Muscle layer of colon (tissue), 2 donors: ENCODE measurements around the gene STRADB.
"Not testable (repeated sequence)": the region's sequence is repeated elsewhere in the genome, so short reads cannot be mapped to it uniquely, and the experiment has no call there.

ENCODE experiments used
- H3K27ac ChIP-seq: one replicate; pipeline ENCODE4 v1.7.0; 2013; ENCODE audit warnings: low read depth, mild to moderate bottlenecking, low read length, moderate library complexity
- H3K27me3 ChIP-seq, 2 donors: one replicate each; pipeline ENCODE4 v1.7.0; 2013; ENCODE audit warnings: low read length in 2 of 2, mild to moderate bottlenecking in 2 of 2; ENCODE audit not compliant: insufficient read depth in 2 of 2, control insufficient read depth in 1 of 2
- H3K36me3 ChIP-seq: one replicate; pipeline ENCODE4 v1.7.0; 2013; ENCODE audit warnings: mild to moderate bottlenecking, low read length; ENCODE audit not compliant: insufficient read depth
- H3K4me1 ChIP-seq: one replicate; pipeline ENCODE4 v1.7.0; 2013; ENCODE audit warnings: mild to moderate bottlenecking, low read length; ENCODE audit not compliant: insufficient read depth
- H3K4me3 ChIP-seq, 2 donors: one replicate each; pipeline ENCODE4 v1.7.0; 2013; ENCODE audit warnings: low read length in 2 of 2, low read depth in 1 of 2, mild to moderate bottlenecking in 1 of 2, moderate library complexity in 1 of 2
- H3K9ac ChIP-seq: one replicate; pipeline ENCODE4 v1.7.0; 2013; ENCODE audit warnings: low read length
- H3K9me3 ChIP-seq: one replicate; pipeline ENCODE4 v1.7.0; 2013; ENCODE audit warnings: mild to moderate bottlenecking, low read length
- donor health status: abdominal sarcoma.
- donor health status: Adenocarcinoma of cecum.

The STRADB gene

GRCh38 chr2:201471732-201472393, 20.3 kb downstream of the STRADB start:
- H3K36me3 ChIP-seq: peaks cover 52% of the 10 kb centered on the region
- no peak overlapping the region for H3K27ac ChIP-seq
- no peak overlapping the region for H3K9ac ChIP-seq
- H3K4me3 ChIP-seq: no peak overlapping the region
- no peaks in the 10 kb centered on the region for H3K4me1 ChIP-seq
- H3K27me3 ChIP-seq: no peaks in the 10 kb centered on the region
- no peaks in the 10 kb centered on the region for H3K9me3 ChIP-seq

DNA sequence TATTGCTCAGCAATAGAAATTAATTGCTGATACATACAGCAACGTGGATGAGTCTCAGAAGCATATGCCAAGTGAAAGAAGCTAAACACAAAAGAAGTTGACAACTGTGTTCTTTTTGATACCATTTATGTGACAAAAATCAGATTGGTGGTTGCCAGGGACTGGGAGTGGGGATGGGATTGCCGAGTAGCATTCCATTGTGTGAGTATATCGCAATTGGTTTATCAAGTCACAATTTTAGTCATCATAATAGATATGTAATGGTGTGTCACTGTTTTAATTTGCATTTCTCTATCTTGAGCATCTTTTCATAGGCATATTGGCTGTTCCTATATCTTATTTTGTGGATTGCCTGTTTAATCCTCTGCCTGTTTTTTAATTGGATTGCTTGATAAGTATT, 20.9 kb downstream of the STRADB start:
- H3K4me1 ChIP-seq: no peaks in the 10 kb centered on the region
- H3K36me3 ChIP-seq: peaks cover 53% of the 10 kb centered on the region
- no peaks in the 10 kb centered on the region for H3K9me3 ChIP-seq
- no peak overlapping the region for H3K4me3 ChIP-seq
- no peak overlapping the region for H3K9ac ChIP-seq
- no peaks in the 10 kb centered on the region for H3K27me3 ChIP-seq
- H3K27ac ChIP-seq: no peak overlapping the region

- H3K27ac ChIP-seq: no peak overlapping the region
- H3K27me3 ChIP-seq: no peaks in the 10 kb centered on the region
- H3K9me3 ChIP-seq: no peaks in the 10 kb centered on the region
- H3K4me1 ChIP-seq: no peaks in the 10 kb centered on the region
- no peak overlapping the region for H3K4me3 ChIP-seq
- H3K36me3 ChIP-seq: peaks cover 17% of the 10 kb centered on the region
- H3K9ac ChIP-seq: no peak overlapping the region
Measured at GRCh38 chr2:201482543-201482942, 31.0 kb downstream of the STRADB start.

DNA sequence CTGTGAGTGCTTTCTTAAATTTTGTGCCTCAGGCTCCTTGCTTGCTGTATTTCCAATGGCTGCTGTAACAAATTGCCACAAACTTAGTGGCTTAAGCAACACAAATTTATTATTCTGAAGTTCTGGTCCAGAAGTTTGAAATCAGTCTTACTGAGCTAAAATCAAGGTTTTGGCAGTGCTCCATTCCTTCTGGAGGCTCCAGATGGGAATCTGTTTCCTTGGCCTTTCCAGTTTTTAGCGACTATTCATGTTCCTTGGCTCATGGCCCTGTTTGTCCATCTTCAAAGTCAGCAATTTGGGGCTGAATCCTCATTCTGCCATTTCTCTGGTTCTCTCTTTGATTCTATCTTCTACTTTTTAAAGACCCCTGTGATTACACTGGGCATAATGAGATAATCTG, 31.8 kb downstream of the STRADB start:
- Histone ChIP-seq H3K36me3 (peaks cover 9% of the 10 kb centered on the region), H3K9me3 (no peaks in the 10 kb centered on the region), H3K27me3 (no peaks in the 10 kb centered on the region), H3K27ac (no peak overlapping the region), H3K9ac (no peak overlapping the region), H3K4me3 (no peak overlapping the region), H3K4me1 (no peaks in the 10 kb centered on the region)

DNA sequence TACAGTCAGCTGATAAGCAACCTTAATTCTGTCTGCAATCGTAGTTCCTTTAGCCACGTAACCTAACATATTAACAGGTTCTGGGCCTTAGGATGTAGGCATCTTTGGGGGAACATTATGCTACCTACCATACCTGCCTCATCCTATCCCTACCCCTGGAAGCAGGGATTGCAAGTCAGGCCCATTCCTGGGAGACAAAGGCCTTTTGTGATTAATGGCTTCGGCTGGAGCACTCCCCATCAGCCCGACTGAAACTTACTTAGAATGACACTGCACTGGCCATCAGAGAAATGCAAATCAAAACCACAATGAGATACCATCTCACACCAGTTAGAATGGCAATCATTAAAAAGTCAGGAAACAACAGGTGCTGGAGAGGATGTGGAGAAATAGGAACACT, 32.2 kb downstream of the STRADB start:
- not testable (repeated sequence) for H3K9ac ChIP-seq, H3K27me3 ChIP-seq, H3K9me3 ChIP-seq, H3K4me3 ChIP-seq, H3K36me3 ChIP-seq, H3K4me1 ChIP-seq, H3K27ac ChIP-seq

DNA sequence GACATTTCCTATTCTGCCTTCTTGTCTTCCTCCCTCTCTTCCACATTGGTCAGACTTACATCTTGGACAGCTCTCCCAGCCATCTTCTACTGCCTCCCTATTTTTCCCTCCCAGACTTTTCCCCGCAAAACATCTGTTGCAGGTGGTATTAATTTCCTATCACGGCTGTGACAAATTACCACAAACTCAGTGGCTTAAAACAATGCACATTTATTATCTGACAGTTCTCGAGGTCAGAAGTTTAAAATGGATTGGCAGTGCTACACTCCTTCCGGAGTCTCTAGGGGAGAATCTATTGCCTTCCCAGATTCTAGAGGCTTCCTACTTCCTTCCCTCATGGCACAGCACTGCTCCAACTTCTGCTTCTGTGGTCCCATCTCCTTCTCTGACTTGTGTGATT, 33.3 kb downstream of the STRADB start:
- Histone ChIP-seq H3K9ac (no peak overlapping the region), H3K27me3 (no peaks in the 10 kb centered on the region), H3K9me3 (no peaks in the 10 kb centered on the region), H3K4me1 (no peaks in the 10 kb centered on the region), H3K36me3 (no peaks in the 10 kb centered on the region), H3K27ac (no peak overlapping the region), H3K4me3 (no peak overlapping the region)

GRCh38 chr2:201490291-201490690, 38.8 kb downstream of the STRADB start:
- Histone ChIP-seq H3K4me3 (no peak overlapping the region), H3K27me3 (no peaks in the 10 kb centered on the region), H3K9me3 (no peaks in the 10 kb centered on the region), H3K4me1 (no peaks in the 10 kb centered on the region), H3K36me3 (no peaks in the 10 kb centered on the region), H3K27ac (no peak overlapping the region), H3K9ac (no peak overlapping the region)

- no peaks in the 10 kb centered on the region for H3K4me1 ChIP-seq
- H3K9ac ChIP-seq: no peak overlapping the region
- no peaks in the 10 kb centered on the region for H3K36me3 ChIP-seq
- no peak overlapping the region for H3K27ac ChIP-seq
- H3K4me3 ChIP-seq: no peak overlapping the region
- no peaks in the 10 kb centered on the region for H3K9me3 ChIP-seq
- no peaks in the 10 kb centered on the region for H3K27me3 ChIP-seq
Measured at GRCh38 chr2:201496785-201497184, 45.2 kb downstream of the STRADB start.

DNA sequence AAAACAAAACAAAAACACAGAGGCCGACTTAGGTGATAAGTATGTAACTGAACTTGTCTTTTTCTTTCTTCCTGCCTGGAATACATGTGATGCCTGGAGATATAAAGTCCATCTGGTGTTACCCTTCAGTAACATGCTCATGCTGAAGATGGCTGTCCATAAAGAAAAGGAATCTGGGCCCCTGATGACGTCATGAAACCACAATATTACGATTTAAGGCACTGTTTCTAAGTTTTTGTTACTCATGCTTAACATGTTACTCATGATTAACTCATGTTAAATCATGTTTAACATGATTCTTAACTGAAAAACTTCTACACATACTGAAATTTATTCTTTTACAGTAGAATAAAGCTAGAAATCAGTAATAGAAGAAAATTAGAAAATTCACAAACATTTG, 49.0 kb downstream of the STRADB start:
- H3K9ac ChIP-seq: no peak overlapping the region
- no peaks in the 10 kb centered on the region for H3K27me3 ChIP-seq
- H3K9me3 ChIP-seq: no peaks in the 10 kb centered on the region
- H3K4me3 ChIP-seq: no peak overlapping the region
- no peak overlapping the region for H3K27ac ChIP-seq
- H3K36me3 ChIP-seq: no peaks in the 10 kb centered on the region
- no peaks in the 10 kb centered on the region for H3K4me1 ChIP-seq

DNA sequence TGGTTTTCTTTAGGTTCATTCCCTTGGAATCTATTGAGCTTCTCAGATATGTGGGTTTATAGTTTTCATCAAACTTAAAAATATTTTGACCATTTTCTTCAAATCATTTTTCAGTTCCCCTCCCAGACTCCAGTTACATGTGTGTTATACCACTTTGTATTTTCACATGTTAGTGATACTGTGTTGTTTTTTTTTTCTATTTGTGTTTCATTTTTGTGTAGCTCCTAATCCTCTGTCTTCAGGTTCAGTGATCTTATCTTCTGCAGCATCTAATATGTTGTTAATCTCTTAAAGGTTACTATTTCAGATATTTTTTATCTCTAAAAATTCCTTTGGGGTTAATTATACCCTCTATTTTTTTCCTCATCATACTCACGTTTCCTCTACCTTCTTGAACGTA, 51.2 kb downstream of the STRADB start:
- H3K9ac ChIP-seq: no peak overlapping the region
- H3K4me1 ChIP-seq: no peaks in the 10 kb centered on the region

DNA sequence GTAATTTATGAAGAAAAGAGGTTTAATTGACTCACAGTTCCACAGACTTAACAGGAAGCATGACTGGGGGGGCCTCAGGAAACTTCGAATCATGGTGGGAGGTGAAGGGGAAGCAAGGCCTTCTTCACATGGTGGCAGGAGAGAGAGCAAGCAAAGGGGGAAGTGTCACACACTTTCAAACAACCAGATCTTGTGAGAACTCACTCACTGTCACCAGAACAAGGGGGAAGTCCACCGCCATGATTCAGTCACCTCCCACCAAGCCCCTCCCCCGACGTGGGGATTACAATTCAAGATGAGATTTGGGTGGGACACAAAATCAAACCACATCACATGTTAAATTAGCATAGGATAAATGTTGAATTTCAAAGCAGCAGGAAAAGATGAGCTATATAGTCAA, 56.2 kb downstream of the STRADB start:
- Histone ChIP-seq H3K9me3 (no peaks in the 10 kb centered on the region), H3K9ac (no peak overlapping the region)

More for the DNA sequence above, 51.2 kb downstream of the STRADB start:
- Histone ChIP-seq H3K4me3 (no peak overlapping the region), H3K27ac (no peak overlapping the region), H3K9me3 (no peaks in the 10 kb centered on the region), H3K36me3 (no peaks in the 10 kb centered on the region), H3K27me3 (no peaks in the 10 kb centered on the region)

GRCh38 chr2:201513271-201513670, 61.7 kb downstream of the STRADB start:
- no peak overlapping the region for H3K27ac ChIP-seq
- no peak overlapping the region for H3K9ac ChIP-seq
- H3K4me3 ChIP-seq: no peak overlapping the region
- H3K27me3 ChIP-seq: no peaks in the 10 kb centered on the region
- no peaks in the 10 kb centered on the region for H3K4me1 ChIP-seq
- no peaks in the 10 kb centered on the region for H3K36me3 ChIP-seq
- H3K9me3 ChIP-seq: no peaks in the 10 kb centered on the region

More for the DNA sequence above, 56.2 kb downstream of the STRADB start:
- Histone ChIP-seq H3K27me3 (no peaks in the 10 kb centered on the region), H3K4me3 (no peak overlapping the region), H3K36me3 (no peaks in the 10 kb centered on the region), H3K27ac (no peak overlapping the region), H3K4me1 (no peaks in the 10 kb centered on the region)
